Neuronal stem cell (in vitro differentiated cells): ENCODE data around the gene TMEM171. TPM values are rescaled to one million over a fixed set of nuclear protein-coding genes. Genes with fewer than 3 reads are reported as not detected.

Source experiments
- DNase-seq: peaks from one replicate; pipeline ENCODE4 v3.0.0-alpha.2; 2013; ENCODE audit warnings: low spot score
- H2AFZ ChIP-seq: one replicate; pipeline ENCODE4 v1.6.1; 2013; ENCODE audit warnings: mild to moderate bottlenecking, low read length, inconsistent platforms
- H2AK5ac ChIP-seq: 2 replicates; pipeline ENCODE4 v1.6.1; 2013; ENCODE audit warnings: low read depth, mild to moderate bottlenecking, inconsistent platforms, low read length, moderate library complexity, mixed read lengths
- H2BK120ac ChIP-seq: 2 replicates; pipeline ENCODE4 v1.6.1; 2013; ENCODE audit warnings: low read depth, mild to moderate bottlenecking, inconsistent platforms, low read length, moderate library complexity, mixed read lengths
- H2BK12ac ChIP-seq: one replicate; pipeline ENCODE4 v1.6.1; 2013; ENCODE audit warnings: low read length, inconsistent platforms
- H2BK15ac ChIP-seq: 2 replicates; pipeline ENCODE4 v1.6.1; 2013; ENCODE audit warnings: mild to moderate bottlenecking, low read length, inconsistent platforms, mixed read lengths
- H2BK5ac ChIP-seq: one replicate; pipeline ENCODE4 v1.6.1; 2013; ENCODE audit warnings: inconsistent platforms, mild to moderate bottlenecking, low read length, moderate library complexity
- H3K14ac ChIP-seq: one replicate; pipeline ENCODE4 v1.6.1; 2013; ENCODE audit warnings: low read length, inconsistent platforms
- H3K18ac ChIP-seq: 2 replicates; pipeline ENCODE4 v1.6.1; 2013; ENCODE audit warnings: low read length, inconsistent platforms
- H3K23ac ChIP-seq: 2 replicates; pipeline ENCODE4 v1.6.1; 2013; ENCODE audit warnings: low read depth, mild to moderate bottlenecking, mixed read lengths, low read length, inconsistent platforms; ENCODE audit not compliant: poor library complexity
- H3K27ac ChIP-seq: replicated peaks from 3 replicates; pipeline ENCODE4 v1.5.1; 2013; ENCODE audit warnings: low read length, inconsistent platforms
- H3K27me3 ChIP-seq, 3 experiments: 2 replicates each; pipeline ENCODE4 v1.6.1; 2013; ENCODE audit warnings: low read length in 3 of 3, mild to moderate bottlenecking in 2 of 3, inconsistent platforms in 1 of 3, low read depth in 1 of 3, mixed read lengths in 1 of 3, moderate library complexity in 1 of 3; ENCODE audit not compliant: control insufficient read depth in 3 of 3, insufficient read depth in 3 of 3
- H3K36me3 ChIP-seq, 2 donors: replicated peaks in 1 of 2; 2 replicates each; pipeline ENCODE4 v1.6.1; 2013; ENCODE audit warnings: low read length in 2 of 2; ENCODE audit not compliant: control insufficient read depth in 2 of 2, insufficient read depth in 2 of 2
- H3K4ac ChIP-seq: 2 replicates; pipeline ENCODE4 v1.6.1; 2013; ENCODE audit warnings: inconsistent platforms, mild to moderate bottlenecking, low read length, moderate library complexity
- H3K4me1 ChIP-seq, 2 donors: 1 replicate in 1 of 2; 2 replicates in 1 of 2; pipeline ENCODE4 v1.6.1; 2013; ENCODE audit warnings: low read length in 2 of 2, low read depth in 1 of 2; ENCODE audit not compliant: control insufficient read depth in 2 of 2, insufficient read depth in 1 of 2
- H3K4me2 ChIP-seq: one replicate; pipeline ENCODE4 v1.6.1; 2013; ENCODE audit warnings: mild to moderate bottlenecking, low read length, inconsistent platforms; ENCODE audit not compliant: insufficient read depth, poor library complexity, severe bottlenecking
- H3K4me3 ChIP-seq, 2 donors: 2 replicates each; pipeline ENCODE4 v1.5.1; 2013; ENCODE audit warnings: low read length in 2 of 2, mild to moderate bottlenecking in 2 of 2, inconsistent platforms in 1 of 2, moderate library complexity in 1 of 2
- H3K79me1 ChIP-seq: one replicate; pipeline ENCODE4 v1.6.1; 2013; ENCODE audit warnings: low read depth, mild to moderate bottlenecking, inconsistent platforms, low read length, moderate library complexity
- H3K9ac ChIP-seq: one replicate; pipeline ENCODE4 v1.6.1; 2013; ENCODE audit warnings: mild to moderate bottlenecking, low read depth, low read length, inconsistent platforms; ENCODE audit not compliant: poor library complexity
- H3K9me3 ChIP-seq, 2 donors: replicated peaks in 1 of 2; 2 replicates each; pipeline versions ENCODE3 to v1.6.1; 2013; ENCODE audit warnings: low read length in 2 of 2, mild to moderate bottlenecking in 2 of 2, inconsistent platforms in 1 of 2, low read depth in 1 of 2, mixed read lengths in 1 of 2, moderate library complexity in 1 of 2; ENCODE audit not compliant: control insufficient read depth in 2 of 2, insufficient read depth in 1 of 2
- H4K8ac ChIP-seq: one replicate; pipeline ENCODE4 v1.6.1; 2013; ENCODE audit warnings: low read depth, mild to moderate bottlenecking, inconsistent platforms, low read length, moderate library complexity
- H4K91ac ChIP-seq: one replicate; pipeline ENCODE4 v1.6.1; 2013; ENCODE audit warnings: low read length, low read depth, mild to moderate bottlenecking, inconsistent platforms; ENCODE audit not compliant: poor library complexity
- WGBS, 2 donors: extraction: QIAGEN DNeasy Blood & Tissue Kit; methylation state at CpG; one replicate each; pipeline ENCODE4 v1.1.7; 2013; ENCODE audit warnings: missing lambda C conversion rate in 2 of 2, mixed read lengths in 1 of 2; ENCODE audit not compliant: insufficient read length in 2 of 2, insufficient replicate concordance in 1 of 2; ENCODE audit errors: extremely low coverage in 2 of 2; 5-methylcytosine and 5-hydroxymethylcytosine counted together
- polyA plus RNA-seq, 2 experiments: library from polyadenylated mRNA; stranded (reverse); fragments of 200-250 nt; gene quantifications; one replicate each; pipeline ENCODE4 v1.2.3, GENCODE V29; 2013

TMEM171 gene, protein sequence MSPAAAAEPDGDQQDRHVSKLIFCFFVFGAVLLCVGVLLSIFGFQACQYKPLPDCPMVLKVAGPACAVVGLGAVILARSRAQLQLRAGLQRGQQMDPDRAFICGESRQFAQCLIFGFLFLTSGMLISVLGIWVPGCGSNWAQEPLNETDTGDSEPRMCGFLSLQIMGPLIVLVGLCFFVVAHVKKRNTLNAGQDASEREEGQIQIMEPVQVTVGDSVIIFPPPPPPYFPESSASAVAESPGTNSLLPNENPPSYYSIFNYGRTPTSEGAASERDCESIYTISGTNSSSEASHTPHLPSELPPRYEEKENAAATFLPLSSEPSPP
- polyA plus RNA-seq (2013, experiment 1 of 2) = not detected
- polyA plus RNA-seq (2013, experiment 2 of 2) = 0.04 TPM

GRCh38 chr5:73120222-73121118, at the start of gene TMEM171:
Gene TMEM171, plus strand, starts transcription at chr5:73120575. Its CDS starts 2,799 bp downstream, at chr5:73123374.
- Histone ChIP-seq H3K4ac (no peak within 1 kb of the TSS), H2AK5ac (no peak within 1 kb of the TSS), H3K27ac (no peak within 1 kb of the TSS), H3K18ac (peak within 1 kb of the TSS; percentile 68), H3K23ac (no peak within 1 kb of the TSS), H3K14ac (no peak within 1 kb of the TSS), H2BK5ac (no peak within 1 kb of the TSS), H2AFZ (peak within 1 kb of the TSS; percentile 80), H4K91ac (no peak within 1 kb of the TSS), H3K79me1 (no peaks in the 10 kb centered on the region), H4K8ac (peak within 1 kb of the TSS; percentile 57), H3K27me3 (peaks cover 15 to 98% (median 41%) of the 10 kb centered on the region in 3 experiments), H2BK120ac (no peak within 1 kb of the TSS), H3K4me2 (peak within 1 kb of the TSS; percentile 92), H3K9ac (peak within 1 kb of the TSS; percentile 68), H3K4me3 (peak within 1 kb of the TSS; percentile 21 to 79), H2BK12ac (no peak within 1 kb of the TSS), H2BK15ac (no peak within 1 kb of the TSS), H3K4me1 (peaks cover 0 to 6% of the 10 kb centered on the region in 2 donors), H3K9me3 (peaks cover 2 to 4% of the 10 kb centered on the region in 2 donors), H3K36me3 (no peaks in the 10 kb centered on the region)
- WGBS, 2 donors = 100% methylated on average over 1 of the region's 94 CpGs; no CpG with 5 or more reads in 1 of the 2 donors
- DNase-seq = peak; percentile 48

GRCh38 chr5:73081093-73081492, 39.3 kb upstream of the TMEM171 start:
- no CpG with 5 or more reads among the region's 4 CpGs for WGBS, 2 donors
- Histone ChIP-seq H2AFZ (no peak overlapping the region), H3K4me2 (no peak overlapping the region), H3K4ac (no peak overlapping the region), H2BK12ac (no peak overlapping the region), H3K27me3 (no peaks in the 10 kb centered on the region), H3K36me3 (peaks cover 0 to 52% of the 10 kb centered on the region in 2 donors), H2BK120ac (no peak overlapping the region), H3K23ac (no peak overlapping the region), H2AK5ac (no peak overlapping the region), H3K27ac (no peak overlapping the region), H2BK5ac (no peak overlapping the region), H4K91ac (no peak overlapping the region), H3K79me1 (no peaks in the 10 kb centered on the region), H3K9me3 (no peaks in the 10 kb centered on the region), H3K14ac (no peak overlapping the region), H3K9ac (no peak overlapping the region), H3K18ac (no peak overlapping the region), H3K4me1 (no peaks in the 10 kb centered on the region), H3K4me3 (no peak overlapping the region), H4K8ac (no peak overlapping the region), H2BK15ac (no peak overlapping the region)
- DNase-seq = no peak

- Histone ChIP-seq H3K4me2 (no peak overlapping the region), H3K79me1 (no peaks in the 10 kb centered on the region), H3K14ac (no peak overlapping the region), H3K23ac (no peak overlapping the region), H3K4me1 (no peaks in the 10 kb centered on the region), H2BK120ac (no peak overlapping the region), H3K36me3 (peaks cover 0 to 23% of the 10 kb centered on the region in 2 donors), H2AFZ (no peak overlapping the region), H2BK5ac (no peak overlapping the region), H3K9ac (no peak overlapping the region), H3K9me3 (no peaks in the 10 kb centered on the region), H3K27me3 (no peaks in the 10 kb centered on the region), H3K27ac (no peak overlapping the region), H4K8ac (no peak overlapping the region), H3K4me3 (no peak overlapping the region), H2BK12ac (no peak overlapping the region), H3K4ac (no peak overlapping the region), H2AK5ac (no peak overlapping the region), H2BK15ac (no peak overlapping the region), H3K18ac (no peak overlapping the region), H4K91ac (no peak overlapping the region)
- no CpG with 5 or more reads among the region's 4 CpGs for WGBS, 2 donors
- no peak for DNase-seq
Observed at GRCh38 chr5:73088026-73088425, 32.3 kb upstream of the TMEM171 start.

GRCh38 chr5:73093943-73094342, 26.4 kb upstream of the TMEM171 start:
- Histone ChIP-seq H3K4me1 (no peaks in the 10 kb centered on the region), H4K91ac (no peak overlapping the region), H3K9me3 (peaks cover 5% of the 10 kb centered on the region in 2 donors), H3K4me3 (no peak overlapping the region), H2BK120ac (no peak overlapping the region), H3K27me3 (no peaks in the 10 kb centered on the region), H2AK5ac (no peak overlapping the region), H2BK15ac (no peak overlapping the region), H2BK12ac (no peak overlapping the region), H3K79me1 (no peaks in the 10 kb centered on the region), H3K18ac (no peak overlapping the region), H3K23ac (no peak overlapping the region), H3K9ac (no peak overlapping the region), H4K8ac (no peak overlapping the region), H3K27ac (no peak overlapping the region), H3K14ac (no peak overlapping the region), H3K4me2 (no peak overlapping the region), H3K36me3 (no peaks in the 10 kb centered on the region), H2BK5ac (no peak overlapping the region), H2AFZ (no peak overlapping the region), H3K4ac (no peak overlapping the region)
- WGBS, 2 donors = no CpG with 5 or more reads among the region's 7 CpGs
- DNase-seq = no peak
